ENCODE results near the gene ZNF182.
A peak's percentile ranks its signal among the peaks of the same experiment; 100 is the strongest.
"Not testable (repeated sequence)": the region's sequence is repeated elsewhere in the genome, so short reads cannot be mapped to it uniquely, and the experiment has no call there.

Gene ZNF182

GRCh38 chrX:47992669-47993068, 11.1 kb downstream of the ZNF182 start:
- no peak for DNase-seq

- no peak for DNase-seq
Observed at GRCh38 chrX:47992095-47992380, 11.8 kb downstream of the ZNF182 start.

- peak; percentile 5 for DNase-seq
Observed at GRCh38 chrX:47991263-47992094, 12.3 kb downstream of the ZNF182 start.

- no peak for DNase-seq
Observed at GRCh38 chrX:47976254-47977151, 27.3 kb downstream of the ZNF182 start.

GRCh38 chrX:47973235-47973634, 30.6 kb downstream of the ZNF182 start:
- no peak for DNase-seq

GRCh38 chrX:47965526-47965925, 38.3 kb downstream of the ZNF182 start:
- not testable (repeated sequence) for DNase-seq

- DNase-seq = not testable (repeated sequence)
Observed at GRCh38 chrX:47961830-47962229, 42.0 kb downstream of the ZNF182 start.

GRCh38 chrX:47960406-47960805, 43.4 kb downstream of the ZNF182 start:
- DNase-seq = no peak

GRCh38 chrX:47958761-47959342, 44.9 kb downstream of the ZNF182 start:
- DNase-seq = peak; percentile 39

- not testable (repeated sequence) for DNase-seq
Observed at GRCh38 chrX:47958206-47958605, 45.6 kb downstream of the ZNF182 start.

- DNase-seq = no peak
Observed at GRCh38 chrX:47956016-47956415, 47.8 kb downstream of the ZNF182 start.

- not testable (repeated sequence) for DNase-seq
Observed at GRCh38 chrX:47955295-47955694, 48.5 kb downstream of the ZNF182 start.

GRCh38 chrX:47941423-47941822, 62.4 kb downstream of the ZNF182 start:
- DNase-seq = no peak

GRCh38 chrX:47940448-47940847, 63.3 kb downstream of the ZNF182 start:
- DNase-seq = no peak

- no peak for DNase-seq
Observed at GRCh38 chrX:47936940-47937317, 66.9 kb downstream of the ZNF182 start.

GRCh38 chrX:47936224-47936939, 67.4 kb downstream of the ZNF182 start:
- no peak for DNase-seq

GRCh38 chrX:47933946-47934345, 69.8 kb downstream of the ZNF182 start:
- no peak for DNase-seq

GRCh38 chrX:47931970-47932369, 71.8 kb downstream of the ZNF182 start:
- not testable (repeated sequence) for DNase-seq

- DNase-seq = no peak
Observed at GRCh38 chrX:47927212-47927611, 76.6 kb downstream of the ZNF182 start.

Measured in CD4-positive, alpha-beta T cell treated with Interleukin-21 for 1 hour (primary cell).